HG02840 (cell line): ENCODE results near the gene PRKCE.

ENCODE experiments used
- ATAC-seq: cut with Tn5 transposase; IDR thresholded peaks from one replicate; pipeline ENCODE4 v1.9.1; 2021; ENCODE audit warnings: mild to moderate bottlenecking, moderate library complexity, moderate number of reproducible peaks; ENCODE audit not compliant: unreplicated experiment, low FRiP score

Gene PRKCE

DNA sequence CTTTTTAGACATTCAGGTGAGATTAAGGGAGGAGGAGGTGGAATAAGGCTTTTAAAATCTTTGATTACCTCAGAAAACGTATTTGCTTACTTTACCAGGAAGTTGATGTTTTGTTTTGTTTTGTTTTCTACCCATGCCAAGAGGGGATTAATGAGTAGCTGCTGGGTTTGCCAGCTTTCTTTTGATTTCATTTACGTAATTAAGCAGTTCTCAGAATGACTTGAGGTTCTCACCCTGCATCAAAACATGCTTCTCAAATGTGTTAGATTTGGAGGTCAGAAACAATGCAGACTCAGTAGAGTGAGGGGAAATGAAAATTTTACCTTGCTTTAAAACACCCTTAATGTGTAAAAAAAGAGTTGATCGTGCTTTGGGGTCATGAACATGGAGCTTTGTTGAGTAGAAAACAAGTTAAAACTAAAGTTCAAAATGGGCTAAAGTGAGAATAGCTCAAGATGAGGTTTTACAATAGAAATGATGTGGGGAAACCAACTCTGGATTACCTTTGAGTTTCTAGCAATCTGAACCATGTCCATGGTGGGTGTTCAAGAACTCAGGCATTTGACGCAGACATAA, 428.6 kb downstream of the PRKCE start:
- no peak for ATAC-seq

DNA sequence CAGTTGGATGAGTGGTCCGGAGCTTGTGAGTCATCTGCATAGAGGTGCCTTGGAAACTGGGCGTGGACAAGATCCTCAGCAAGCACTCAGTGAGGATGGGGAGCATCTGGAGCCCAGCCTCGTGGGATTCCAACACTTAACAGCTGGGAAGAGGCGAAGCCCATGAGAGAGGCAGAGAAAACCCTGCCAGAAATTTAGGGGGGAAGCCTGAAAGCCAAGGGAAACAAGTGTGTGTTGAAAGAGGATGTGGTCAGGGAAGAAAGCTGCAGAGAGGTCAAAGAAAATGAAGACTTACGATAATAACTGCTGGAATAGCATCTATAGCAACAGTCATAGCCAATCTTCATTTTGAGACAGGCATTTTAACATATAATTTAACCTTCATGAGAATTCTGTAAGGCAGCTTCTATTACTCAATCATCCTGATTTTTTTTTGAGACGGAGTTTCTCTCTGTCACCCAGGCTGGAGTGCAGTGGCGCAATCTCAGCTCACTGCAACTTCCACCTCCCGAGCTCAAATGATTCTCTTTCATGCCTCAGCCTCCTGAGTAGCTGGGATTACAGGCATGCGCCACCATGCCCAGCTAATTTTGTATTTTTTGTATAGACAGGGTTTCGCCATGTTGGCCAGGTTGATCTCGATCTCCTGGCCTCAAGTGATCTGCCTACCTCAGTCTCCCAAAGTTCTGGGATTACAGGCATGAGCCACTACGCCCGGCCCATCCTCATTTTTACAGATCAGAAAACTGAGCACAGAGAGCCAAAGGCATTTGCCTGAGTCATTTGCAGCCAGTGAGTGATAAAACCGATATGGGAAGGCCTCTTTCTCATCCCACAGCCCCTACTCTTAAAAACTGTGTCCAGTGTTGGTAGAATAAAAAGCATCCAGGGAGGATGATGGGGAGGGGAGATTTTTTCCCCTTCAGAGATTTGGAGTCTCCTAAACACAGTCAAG, 431.3 kb downstream of the PRKCE start:
- no peak for ATAC-seq

DNA sequence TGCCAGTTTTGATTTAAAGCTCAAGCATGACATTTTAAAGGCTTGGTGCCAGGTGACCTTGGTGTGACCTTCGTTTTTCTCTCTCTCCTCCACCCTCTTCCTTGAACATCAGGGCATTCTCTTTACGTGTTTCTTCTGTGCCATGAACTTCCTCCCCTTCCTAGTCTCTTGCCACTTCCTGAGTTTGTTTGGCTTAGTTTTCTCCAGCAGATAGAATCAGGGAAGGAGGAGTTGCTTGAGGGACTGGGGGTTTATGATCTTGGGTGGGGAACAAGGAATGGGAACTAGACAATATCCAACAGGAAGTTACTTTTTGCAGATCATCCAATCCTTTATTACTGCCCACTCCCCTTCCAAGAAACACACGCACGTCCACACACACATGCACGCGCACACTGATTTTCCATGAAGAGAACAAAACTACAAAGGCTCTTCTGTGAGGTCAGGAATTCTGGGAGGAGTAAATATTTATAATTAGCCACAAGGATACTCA, 435.1 kb downstream of the PRKCE start:
- ATAC-seq = no peak

DNA sequence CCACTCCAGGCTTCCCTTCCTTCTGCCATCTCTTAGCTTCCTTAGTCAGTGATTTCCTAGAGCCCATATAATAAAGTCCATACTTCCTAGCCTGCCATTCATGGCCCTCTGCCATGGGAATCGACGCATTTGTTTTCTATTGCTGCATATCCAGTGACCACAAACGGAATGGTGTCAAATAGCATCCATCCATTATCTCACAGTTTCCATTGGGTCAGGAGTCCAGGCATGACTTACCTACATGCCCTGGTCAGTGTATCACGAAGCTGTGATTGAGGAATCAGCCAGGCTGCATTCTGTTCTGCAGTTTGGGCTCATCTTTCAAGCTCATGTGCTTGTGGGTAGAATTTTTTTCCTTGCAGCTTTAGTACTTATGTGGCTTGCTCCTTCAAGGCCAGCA, 436.0 kb downstream of the PRKCE start:
- no peak for ATAC-seq

DNA sequence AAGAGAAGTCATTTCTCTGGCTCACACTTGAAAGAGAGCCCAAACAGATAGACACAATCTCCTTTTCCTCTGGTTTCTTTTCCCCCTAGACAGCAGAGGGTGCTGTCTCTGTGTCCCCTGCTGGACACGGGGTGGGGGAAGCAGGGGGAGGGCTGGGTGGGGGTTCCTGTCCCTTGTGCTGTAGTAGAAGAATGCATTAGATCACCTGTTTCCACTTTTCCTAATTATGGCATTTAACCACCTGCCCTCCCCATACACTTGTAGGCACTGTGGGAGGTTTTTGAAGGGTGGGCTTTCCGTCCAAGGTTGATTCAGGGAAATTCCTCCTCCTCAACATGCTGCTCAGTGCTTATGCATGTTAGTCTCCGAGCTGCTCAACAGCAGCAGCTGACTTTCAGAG, 439.5 kb downstream of the PRKCE start:
- ATAC-seq = no peak

DNA sequence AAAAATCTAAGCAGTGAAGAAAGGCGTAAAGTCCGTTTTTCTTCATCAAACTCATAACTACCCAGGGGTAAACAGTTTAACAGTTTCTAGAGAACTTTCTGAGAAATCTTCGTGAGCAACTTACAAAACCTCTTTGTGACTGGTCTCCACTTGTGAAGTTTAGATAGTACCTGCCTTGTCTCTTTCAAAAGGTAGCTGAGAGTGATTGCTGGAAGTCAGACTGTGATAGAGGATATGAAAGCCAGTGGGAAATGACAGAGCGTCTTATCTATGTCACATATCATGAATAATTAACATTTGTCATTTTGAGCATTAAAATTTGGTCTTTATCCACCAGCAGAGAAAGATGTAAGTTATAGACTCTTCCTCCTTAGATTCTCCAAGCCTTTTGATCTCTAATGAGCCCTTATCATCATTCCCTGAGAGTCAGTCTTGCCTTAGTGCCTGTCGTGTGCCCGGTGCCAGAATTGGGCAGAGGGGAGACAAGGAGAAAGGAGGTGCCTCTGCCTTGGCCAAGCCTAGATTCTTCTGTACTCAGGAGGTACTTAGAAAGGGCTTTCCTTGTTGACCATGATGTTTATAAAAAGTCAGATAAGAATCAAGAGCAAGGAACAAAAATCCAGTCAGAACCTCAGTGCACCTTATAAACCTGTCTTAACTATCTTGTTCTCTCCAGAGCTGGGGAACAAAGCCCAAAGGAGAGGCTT, 440.6 kb downstream of the PRKCE start:
- ATAC-seq = no peak

DNA sequence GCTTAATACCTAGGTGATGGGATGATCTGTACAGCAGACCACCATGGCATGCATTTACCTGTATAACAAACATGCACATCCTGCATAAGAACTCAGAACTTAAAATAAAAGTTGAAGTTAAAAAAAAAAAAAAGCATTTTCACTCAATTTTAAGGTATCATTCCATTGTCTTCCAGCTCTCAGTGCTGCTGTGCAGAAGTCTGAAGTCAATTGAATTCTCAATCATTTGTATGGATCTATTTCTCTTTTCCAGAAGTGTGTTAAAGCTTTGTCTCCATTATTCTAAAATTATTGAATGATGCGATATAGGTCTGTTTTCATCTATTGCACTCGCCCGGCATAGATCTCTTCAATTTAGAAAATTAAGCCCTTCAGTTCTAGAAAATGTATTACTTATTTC, 443.2 kb downstream of the PRKCE start:
- no peak for ATAC-seq

DNA sequence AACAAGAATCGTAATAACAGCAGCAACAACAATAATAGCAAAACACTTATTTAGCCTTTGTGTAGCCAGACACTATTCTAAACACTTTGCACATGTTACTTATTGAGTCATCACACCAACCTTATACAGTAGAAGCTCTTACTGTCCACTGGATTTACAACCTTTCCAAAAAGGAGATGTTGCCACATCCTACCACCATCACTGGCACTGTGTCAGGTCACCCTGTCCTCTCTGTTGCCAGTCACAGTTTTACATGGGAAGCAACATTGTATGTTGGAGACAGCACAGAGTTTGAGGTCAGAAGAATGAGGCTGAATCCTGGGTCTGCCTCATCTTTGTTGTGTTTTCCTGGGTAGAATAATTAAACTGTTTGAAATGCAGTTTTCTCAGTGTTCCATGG, 444.4 kb downstream of the PRKCE start:
- ATAC-seq = no peak

DNA sequence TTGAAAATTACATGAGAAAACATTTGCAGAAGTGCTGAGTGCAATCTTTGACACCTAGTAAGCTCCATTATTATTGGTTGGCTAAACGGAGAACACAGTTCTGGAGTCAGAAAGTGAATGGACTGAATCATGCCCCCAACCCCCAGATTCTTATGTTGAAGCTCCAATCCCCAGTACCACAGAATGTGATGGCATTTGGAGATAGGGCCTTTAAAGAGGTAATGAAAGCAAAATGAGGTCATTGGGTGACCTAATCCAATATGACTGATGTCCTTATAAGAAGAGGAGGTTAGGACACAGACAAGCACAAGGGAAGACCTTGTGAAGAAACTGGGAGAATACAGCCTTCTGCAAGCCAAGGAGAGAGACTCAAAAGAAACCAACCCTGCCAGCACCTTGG, 444.8 kb downstream of the PRKCE start:
- no peak for ATAC-seq

DNA sequence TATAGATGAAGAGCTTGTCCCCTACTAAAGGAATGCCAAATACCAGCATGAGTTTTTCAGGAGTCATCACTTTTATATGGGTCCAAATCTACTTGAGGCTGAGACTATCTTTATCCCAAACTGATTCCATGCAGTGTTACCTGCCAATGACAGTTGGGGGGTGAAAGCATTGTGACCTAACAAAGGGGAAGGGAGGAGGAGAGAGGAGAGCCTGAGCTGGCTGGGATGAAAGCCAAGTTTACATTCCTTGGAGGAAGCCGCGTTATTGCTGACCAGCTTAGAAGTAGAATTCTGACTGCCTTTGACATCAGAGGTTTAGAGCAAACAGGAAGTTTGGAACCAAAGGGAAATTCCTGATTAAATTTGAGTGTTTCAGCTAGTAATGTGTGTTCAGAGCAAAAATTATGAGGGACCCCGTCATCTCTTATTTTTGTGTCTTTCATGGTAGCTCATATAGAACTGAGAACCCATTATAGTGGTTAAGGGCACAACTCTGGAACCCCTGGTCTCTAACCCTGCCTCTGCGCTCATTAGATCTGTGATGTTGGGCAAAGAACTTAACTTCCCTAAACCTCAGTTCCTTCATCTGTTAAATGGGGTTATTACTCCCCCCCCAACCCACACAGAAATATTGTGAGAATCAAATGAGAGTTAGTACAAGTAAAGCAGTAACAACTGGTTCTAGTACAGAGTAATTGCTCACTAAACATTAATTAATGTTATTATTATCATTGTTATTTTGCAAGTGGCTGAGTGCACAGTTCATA, 446.4 kb downstream of the PRKCE start:
- ATAC-seq = no peak

DNA sequence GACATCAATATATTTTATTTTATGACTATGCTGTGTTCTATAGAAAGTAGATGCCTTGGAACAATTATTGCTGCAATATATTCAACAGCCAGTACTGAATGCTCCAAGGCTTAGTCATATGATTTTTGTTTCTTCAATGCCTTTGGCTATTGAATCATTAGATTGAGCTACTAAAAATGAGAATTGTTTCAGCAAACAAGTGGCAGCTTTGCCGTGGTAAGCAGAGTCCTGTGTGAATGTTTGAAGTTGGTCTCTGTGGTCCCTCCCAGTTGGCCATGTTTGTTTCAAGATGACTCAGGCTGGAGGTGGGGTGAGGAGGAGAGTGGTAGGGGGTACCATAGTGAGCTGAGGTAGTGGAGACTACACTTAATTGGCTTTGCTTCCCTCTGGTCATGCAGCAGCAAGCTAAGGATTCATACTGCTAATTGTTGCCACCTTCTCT, 447.2 kb downstream of the PRKCE start:
- ATAC-seq = no peak

DNA sequence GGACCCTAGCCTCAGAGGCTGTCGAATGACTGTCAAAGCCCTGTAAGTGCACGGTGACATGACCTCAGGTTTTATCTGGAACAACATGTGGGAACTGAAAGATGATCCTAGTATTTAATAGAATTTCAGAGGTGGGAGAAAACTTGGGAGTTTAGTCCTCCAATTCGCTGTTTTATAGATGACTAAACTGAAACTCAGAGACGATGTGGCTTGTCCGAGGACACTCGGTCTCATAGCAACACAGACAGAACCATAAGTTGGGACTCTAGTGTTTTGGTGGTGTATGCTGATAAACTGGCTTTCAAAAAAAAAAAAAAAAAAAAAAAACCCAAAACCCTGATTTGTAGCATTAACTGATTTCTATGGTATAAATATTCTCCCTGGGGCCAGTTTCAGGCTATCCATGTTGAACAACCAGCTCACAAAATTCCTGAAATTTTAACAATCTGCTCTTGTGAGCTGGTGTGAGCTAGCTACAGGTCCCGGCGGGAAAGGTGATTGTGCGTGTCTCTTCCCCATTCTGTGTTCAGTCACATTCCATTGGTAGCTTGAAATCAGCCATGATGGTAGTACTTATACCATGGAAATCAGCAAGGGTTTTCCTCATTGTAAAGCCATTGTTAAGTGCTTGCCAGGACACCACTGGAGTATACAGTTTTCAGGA, 450.2 kb downstream of the PRKCE start:
- no peak for ATAC-seq

DNA sequence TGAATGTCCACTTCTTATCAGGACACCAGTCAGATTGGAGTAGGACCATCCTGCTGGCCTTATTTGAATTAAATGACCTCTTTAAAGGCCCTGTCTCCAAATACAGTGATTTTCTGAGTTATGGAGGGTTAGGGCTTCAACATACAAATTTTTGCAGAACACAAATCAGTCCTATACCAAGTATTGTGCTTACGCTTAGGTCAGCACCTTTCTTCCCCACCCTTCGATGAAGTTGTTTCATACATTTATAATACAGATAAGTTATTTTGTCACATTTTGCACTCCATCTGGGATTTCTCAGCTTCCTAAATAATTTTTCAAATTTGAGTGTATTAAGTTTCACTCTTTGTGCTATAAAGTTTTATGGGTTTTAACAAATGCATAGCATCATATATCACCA, 455.2 kb downstream of the PRKCE start:
- ATAC-seq = no peak

DNA sequence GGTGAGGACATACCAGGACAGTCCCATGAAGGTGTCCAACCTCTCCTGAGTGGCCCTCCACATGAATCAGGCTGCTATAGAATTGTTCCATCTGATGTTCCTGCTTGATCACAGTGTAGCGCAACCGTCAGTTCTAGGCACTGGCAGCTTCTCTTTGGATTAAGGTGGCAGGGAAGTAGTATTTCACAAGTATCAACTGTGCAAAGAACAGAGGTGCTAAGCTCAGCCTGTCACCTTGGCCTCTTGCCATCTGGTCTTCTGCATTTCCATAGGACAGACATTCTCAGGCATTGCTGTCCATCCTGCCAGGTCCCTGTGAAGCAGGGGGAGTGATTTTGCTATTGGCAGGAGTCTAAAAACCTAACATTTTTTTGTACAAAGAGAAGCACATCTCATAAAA, 463.5 kb downstream of the PRKCE start:
- ATAC-seq = no peak

DNA sequence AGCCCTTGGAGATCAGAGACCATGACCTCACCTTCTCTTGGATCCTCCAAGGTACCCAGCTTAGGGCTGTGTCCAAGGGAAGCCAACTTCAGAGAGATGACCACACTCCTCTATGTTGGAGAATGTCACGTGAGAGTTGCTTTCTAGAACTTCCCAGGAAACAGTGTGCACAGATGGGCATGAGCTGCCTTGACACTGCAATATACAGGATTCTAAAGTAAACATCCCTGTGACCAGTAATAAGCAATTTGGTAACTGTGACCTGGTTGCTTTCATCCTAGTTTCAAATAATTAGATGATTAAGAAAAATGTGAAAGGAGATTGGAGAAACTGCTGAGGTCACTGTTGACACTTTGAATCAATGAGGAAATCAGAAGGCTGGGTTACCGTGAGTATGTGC, 464.7 kb downstream of the PRKCE start:
- no peak for ATAC-seq

DNA sequence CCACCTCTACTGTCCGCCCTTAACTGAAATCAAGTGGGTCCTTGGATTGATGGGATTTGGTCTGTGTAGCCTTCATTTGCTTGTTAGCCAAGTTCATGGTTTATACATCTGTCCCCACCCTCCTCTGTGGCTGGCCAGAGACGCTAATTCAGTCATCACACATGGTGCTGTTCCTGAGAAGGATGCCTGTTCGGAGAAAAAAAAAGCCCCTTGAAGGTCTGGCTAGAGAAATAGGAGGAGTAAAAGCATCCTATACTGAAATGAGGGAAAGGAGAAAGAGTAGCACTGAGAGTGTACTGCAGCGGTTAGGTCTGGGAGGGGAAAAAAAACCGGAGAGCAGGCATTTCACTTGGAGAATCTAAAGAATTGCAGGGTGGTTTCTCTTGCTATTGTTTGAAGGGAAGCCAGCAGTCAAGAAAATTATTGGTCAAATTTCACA, 465.1 kb downstream of the PRKCE start:
- ATAC-seq = no peak

DNA sequence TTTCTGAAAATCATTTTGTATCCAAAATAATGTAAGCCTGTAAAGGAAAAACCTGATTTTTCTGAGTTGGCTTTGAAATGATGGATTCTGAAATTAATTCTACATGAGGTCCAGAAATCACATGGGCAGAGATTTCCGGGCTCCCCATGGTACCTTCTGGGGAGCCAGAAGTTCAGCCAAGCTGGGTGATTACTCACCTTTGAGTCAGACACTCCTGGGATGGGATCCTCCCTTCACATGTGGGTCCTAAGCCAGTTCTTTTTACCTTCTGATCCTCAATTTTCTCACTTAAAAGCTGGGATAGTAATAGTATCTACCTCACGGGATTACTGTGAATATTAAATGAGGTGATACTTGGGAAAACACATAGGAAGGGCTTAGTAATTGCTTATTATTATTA, 465.9 kb downstream of the PRKCE start:
- ATAC-seq = no peak

DNA sequence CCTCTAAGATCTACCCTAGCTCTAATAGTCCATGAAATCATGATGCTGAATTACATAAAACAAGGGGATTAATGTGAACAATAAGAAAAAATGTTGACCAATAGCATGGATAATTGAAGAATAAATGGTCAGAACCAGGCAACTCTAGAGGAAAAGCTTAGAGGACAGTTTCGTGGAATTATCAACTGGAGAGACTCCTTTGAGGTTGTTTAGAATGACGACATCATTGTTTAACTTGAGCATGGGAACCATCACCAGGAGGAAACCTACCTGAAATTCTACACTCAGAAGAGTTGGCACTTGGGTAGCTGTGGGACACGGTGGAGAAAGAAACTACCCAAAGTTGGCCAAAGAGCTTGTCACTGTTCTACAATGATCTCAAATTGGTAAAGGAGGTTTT, 466.5 kb downstream of the PRKCE start:
- ATAC-seq = no peak

DNA sequence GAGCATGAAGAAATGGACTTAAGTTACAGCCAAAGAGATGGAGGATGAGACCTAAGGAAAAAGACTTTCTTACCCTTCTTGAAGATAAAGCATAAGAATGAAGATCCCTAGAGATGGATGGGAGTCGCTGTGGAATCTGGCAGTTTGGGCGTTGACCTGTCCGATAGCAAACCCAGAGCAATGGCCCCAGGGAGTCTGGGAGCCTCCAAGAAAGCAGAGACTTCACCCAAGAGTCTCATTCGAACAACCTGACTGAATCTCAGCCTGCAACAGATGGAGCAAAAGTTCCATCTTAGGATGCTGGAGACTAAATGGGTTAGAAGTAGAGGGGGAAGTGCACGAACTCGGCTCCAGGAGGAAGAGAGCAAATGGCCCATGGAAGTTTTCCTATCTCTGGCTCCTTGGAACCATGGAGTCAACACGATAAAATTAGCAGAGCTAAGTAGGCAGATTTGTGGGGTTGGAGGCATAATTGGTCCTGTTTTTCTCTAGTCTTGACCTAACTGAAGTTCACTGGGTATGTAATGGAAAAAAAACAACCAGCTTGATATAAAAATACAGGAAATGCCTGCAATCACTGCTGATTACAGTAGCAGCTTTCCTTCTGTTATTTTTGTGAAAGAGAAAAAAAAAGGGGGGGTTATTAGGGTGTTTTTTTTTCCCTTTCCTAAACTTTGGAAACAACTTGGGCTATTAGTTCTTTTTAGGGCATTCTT, 467.3 kb downstream of the PRKCE start:
- ATAC-seq = no peak
